OCI-LY3 (cell line): ENCODE results near the gene ARHGAP24.

Source experiments
- CTCF ChIP-seq: fragments of 200-600, 300-600 bp; sonication (generic); IDR thresholded peaks from 2 replicates; pipeline ENCODE4 v1.5.1; 2014; ENCODE audit warnings: antibody characterized with exemption, low read length, low read depth
- EZH2phosphoT487 ChIP-seq: fragments of 200-600 bp; shearing (Covaris generic); IDR thresholded peaks from 2 replicates; pipeline ENCODE4 v1.6.1; 2018; ENCODE audit warnings: antibody characterized with exemption, mixed run types, low read depth

- TF ChIP-seq CTCF: no peak
- TF ChIP-seq EZH2phosphoT487: no peak
These were observed 22.8 kb upstream of the ARHGAP24 start for GRCh38 chr4:85452058-85452731.
